HG02884 (cell line): ENCODE measurements around the gene TNS3.

Experiments
- ATAC-seq: cut with Tn5 transposase; IDR thresholded peaks from one replicate; pipeline ENCODE4 v1.9.1; 2021; ENCODE audit warnings: mild to moderate bottlenecking, moderate library complexity; ENCODE audit not compliant: unreplicated experiment

The TNS3 gene

GRCh38 chr7:47376991-47377616 is 204.8 kb downstream of the TNS3 start:
- no peak for ATAC-seq

GRCh38 chr7:47375121-47375938 is 206.6 kb downstream of the TNS3 start:
- ATAC-seq, result no peak

- ATAC-seq, result no peak
Measured at GRCh38 chr7:47374538-47374937, 207.4 kb downstream of the TNS3 start.

GRCh38 chr7:47373871-47374451 is 207.9 kb downstream of the TNS3 start:
- no peak for ATAC-seq

- ATAC-seq, result no peak
Measured at GRCh38 chr7:47371733-47372368, 210.1 kb downstream of the TNS3 start.

GRCh38 chr7:47371317-47371716 is 210.6 kb downstream of the TNS3 start:
- ATAC-seq, result no peak

GRCh38 chr7:47370461-47371042 is 211.4 kb downstream of the TNS3 start:
- no peak for ATAC-seq

GRCh38 chr7:47369736-47370135 is 212.2 kb downstream of the TNS3 start:
- no peak for ATAC-seq

GRCh38 chr7:47368190-47368812 is 213.6 kb downstream of the TNS3 start:
- ATAC-seq, result no peak

- no peak for ATAC-seq
Measured at GRCh38 chr7:47367369-47367768, 214.5 kb downstream of the TNS3 start.

- no peak for ATAC-seq
Measured at GRCh38 chr7:47366960-47367359, 215.0 kb downstream of the TNS3 start.

- ATAC-seq, result no peak
Measured at GRCh38 chr7:47366211-47366610, 215.7 kb downstream of the TNS3 start.

GRCh38 chr7:47362984-47363383 is 218.9 kb downstream of the TNS3 start:
- ATAC-seq, result no peak

- no peak for ATAC-seq
Measured at GRCh38 chr7:47361746-47362215, 220.1 kb downstream of the TNS3 start.

- ATAC-seq, result no peak
Measured at GRCh38 chr7:47361236-47361635, 220.7 kb downstream of the TNS3 start.

- ATAC-seq, result no peak
Measured at GRCh38 chr7:47360301-47360900, 221.5 kb downstream of the TNS3 start.

GRCh38 chr7:47358944-47359588 is 222.8 kb downstream of the TNS3 start:
- ATAC-seq, result no peak

- no peak for ATAC-seq
Measured at GRCh38 chr7:47358357-47358756, 223.6 kb downstream of the TNS3 start.

- no peak for ATAC-seq
Measured at GRCh38 chr7:47357863-47358262, 224.0 kb downstream of the TNS3 start.

- ATAC-seq, result no peak
Measured at GRCh38 chr7:47357361-47357760, 224.6 kb downstream of the TNS3 start.
